ENCODE results near the gene SLC66A1. TPM values are rescaled to one million over a fixed set of nuclear protein-coding genes. Genes with fewer than 3 reads are reported as not detected.
A peak's percentile ranks its signal among the peaks of the same experiment; 100 is the strongest.

The SLC66A1 gene
- total and polyA plus RNA-seq, 3 experiments from 2014 or later = 5.7 to 10.4 (median 8.6) TPM

- Histone ChIP-seq H3K4me1 (ENCODE audit: insufficient read depth, low read length) (no peaks in the 10 kb centered on the region), H3K27me3 (ENCODE audit: insufficient read depth, low read length, poor library complexity, severe bottlenecking) (no peaks in the 10 kb centered on the region), H3K36me3 (ENCODE audit: insufficient read depth, low read length) (peaks cover 22% of the 10 kb centered on the region), H3K9me3 (ENCODE audit: low read length) (no peaks in the 10 kb centered on the region), H3K4me3 (ENCODE audit: low read length) (no peak overlapping the region), H3K27ac (ENCODE audit: low read depth, low read length) (no peak overlapping the region)
- ChIA-PET POLR2A (no interaction called here), CTCF (no interaction called here)
- peaks cover 0 to 10% (median 5%) of the 10 kb centered on the region in 3 donors for H3K4me1 Mint-ChIP-seq
- H3K9me3 Mint-ChIP-seq = no peaks in the 10 kb centered on the region
- H3K4me3 Mint-ChIP-seq = peak overlapping the region in 1 of 7 donors; percentile 11
- H3K27me3 Mint-ChIP-seq = no peaks in the 10 kb centered on the region
- H3K36me3 Mint-ChIP-seq = peaks cover 0 to 48% (median 6%) of the 10 kb centered on the region in 3 donors
- H3K27ac Mint-ChIP-seq = peak overlapping the region in 4 of 8 donors; percentile 16 to 87 (median 69)
- DNase-seq = no peak
These were observed 25.2 kb downstream of the SLC66A1 start for GRCh38 chr1:19337289-19337688.

DNA sequence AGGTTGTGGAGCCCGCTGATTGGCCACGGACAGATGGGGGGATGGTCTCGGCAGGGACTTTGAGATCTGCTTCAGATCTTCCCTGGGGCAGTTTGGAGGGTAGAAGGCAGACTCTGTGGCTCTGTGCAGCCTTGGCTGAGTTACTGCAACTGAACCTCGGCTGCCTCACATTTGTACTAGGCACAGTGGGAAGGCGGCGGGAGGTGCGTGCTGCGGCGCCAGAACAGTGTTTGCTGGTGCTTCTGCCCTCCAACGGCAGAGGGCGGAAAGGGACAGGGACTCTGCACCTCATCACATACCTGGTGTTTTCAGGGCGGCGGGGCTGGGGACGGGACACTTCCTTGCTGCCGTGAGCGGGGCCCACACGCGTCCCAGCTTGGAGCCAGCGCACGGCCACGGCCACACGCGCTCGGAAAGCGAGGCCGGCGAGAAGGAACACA is 26.2 kb downstream of the SLC66A1 start:
- peaks cover 22% of the 10 kb centered on the region for H3K36me3 ChIP-seq (ENCODE audit: insufficient read depth, low read length)
- peaks cover 2 to 14% (median 5%) of the 10 kb centered on the region in 3 donors for H3K4me1 Mint-ChIP-seq

DNA sequence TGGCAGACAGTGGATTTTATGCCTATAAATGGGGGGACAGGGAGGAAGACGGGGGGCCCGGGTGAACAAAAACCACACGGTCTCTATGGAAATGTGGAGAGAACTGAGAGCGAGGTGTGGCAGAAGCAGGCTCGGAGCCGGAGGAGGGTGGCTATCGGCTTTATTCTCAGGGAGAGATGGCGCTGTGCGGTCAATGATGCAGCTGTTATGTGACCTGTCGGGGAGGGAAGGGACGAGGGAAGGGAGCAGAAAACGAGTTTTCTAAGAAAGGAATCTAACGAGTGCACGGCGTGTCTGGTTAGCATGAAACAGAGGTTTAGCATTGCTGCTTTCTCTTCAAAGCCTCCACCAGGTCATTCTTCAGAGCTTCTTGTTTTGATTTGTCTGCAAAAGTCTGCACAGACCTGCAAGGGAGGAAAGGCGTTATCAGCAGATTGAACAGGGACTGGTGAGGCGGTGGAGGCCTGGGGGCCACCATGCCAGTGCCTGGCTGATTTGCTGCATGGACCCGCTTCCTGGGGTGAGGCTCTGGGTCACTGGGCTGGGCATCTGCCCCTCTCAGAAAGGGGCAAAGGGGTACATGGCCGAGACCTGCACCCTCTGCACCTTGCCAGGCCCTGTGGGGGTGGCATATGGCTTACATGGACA is 27.2 kb downstream of the SLC66A1 start:
- CTCF ChIA-PET = no interaction called here
- no peaks in the 10 kb centered on the region for H3K9me3 Mint-ChIP-seq
- Histone ChIP-seq H3K27me3 (ENCODE audit: insufficient read depth, low read length, poor library complexity, severe bottlenecking) (no peaks in the 10 kb centered on the region), H3K4me3 (ENCODE audit: low read length) (no peak overlapping the region), H3K4me1 (ENCODE audit: insufficient read depth, low read length) (no peaks in the 10 kb centered on the region), H3K9me3 (ENCODE audit: low read length) (no peaks in the 10 kb centered on the region), H3K27ac (ENCODE audit: low read depth, low read length) (no peak overlapping the region), H3K36me3 (ENCODE audit: insufficient read depth, low read length) (peaks cover 30% of the 10 kb centered on the region)
- POLR2A ChIA-PET = no interaction called here
- H3K36me3 Mint-ChIP-seq = peaks cover 0 to 67% (median 6%) of the 10 kb centered on the region in 3 donors
- peaks cover 2 to 14% (median 5%) of the 10 kb centered on the region in 3 donors for H3K4me1 Mint-ChIP-seq
- H3K27me3 Mint-ChIP-seq = peaks cover 0 to 1% of the 10 kb centered on the region in 2 donors
- H3K4me3 Mint-ChIP-seq = no peak overlapping the region
- DNase-seq = no peak
- peak overlapping the region in 1 of 8 donors; percentile 43 for H3K27ac Mint-ChIP-seq

More for the DNA sequence above, 26.2 kb downstream of the SLC66A1 start:
- H3K4me3 ChIP-seq (ENCODE audit: low read length) = no peak overlapping the region
- H3K27ac Mint-ChIP-seq = no peak overlapping the region
- ChIA-PET POLR2A (interaction anchor here (0.6 kb wide), 1 partner anchor 146 kb away, joined by 3 read pairs; no protein-coding TSS in a partner anchor), CTCF (no interaction called here)
- no peak overlapping the region for H3K4me3 Mint-ChIP-seq
- no peaks in the 10 kb centered on the region for H3K27me3 ChIP-seq (ENCODE audit: insufficient read depth, low read length, poor library complexity, severe bottlenecking)
- peaks cover 0 to 1% of the 10 kb centered on the region in 2 donors for H3K27me3 Mint-ChIP-seq
- H3K27ac ChIP-seq (ENCODE audit: low read depth, low read length) = no peak overlapping the region
- H3K9me3 Mint-ChIP-seq = no peaks in the 10 kb centered on the region
- no peaks in the 10 kb centered on the region for H3K9me3 ChIP-seq (ENCODE audit: low read length)
- H3K4me1 ChIP-seq (ENCODE audit: insufficient read depth, low read length) = no peaks in the 10 kb centered on the region
- H3K36me3 Mint-ChIP-seq = peaks cover 0 to 57% (median 6%) of the 10 kb centered on the region in 3 donors
- DNase-seq = no peak

DNA sequence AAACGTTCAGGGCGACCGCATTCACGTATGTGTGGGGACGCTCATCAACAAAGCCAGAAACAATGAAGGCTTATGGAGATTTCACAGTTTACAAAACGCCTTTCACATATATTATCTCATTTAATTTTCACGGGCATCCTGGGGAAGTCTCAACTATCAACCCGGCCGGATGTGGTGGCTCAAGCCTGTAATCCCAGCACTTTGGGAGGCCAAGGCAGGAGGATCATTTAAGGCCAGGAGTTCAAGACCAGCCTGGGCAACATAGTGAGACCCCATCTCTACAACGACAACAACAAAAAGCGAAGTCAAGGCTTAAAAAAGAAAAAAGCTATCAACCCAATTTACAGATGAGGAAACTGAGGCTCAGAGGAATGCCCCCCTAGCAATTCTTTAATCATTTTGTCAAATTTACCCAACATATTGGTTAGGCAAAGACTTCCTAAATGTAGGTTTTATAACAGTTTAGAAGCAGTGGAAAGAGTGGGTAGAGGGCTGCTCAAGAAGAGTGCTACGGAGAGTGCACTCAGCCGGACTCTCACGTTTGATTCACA is 28.3 kb downstream of the SLC66A1 start:
- H3K36me3 ChIP-seq (ENCODE audit: insufficient read depth, low read length) = peaks cover 38% of the 10 kb centered on the region
- Mint-ChIP-seq H3K4me3 (peak overlapping the region in 1 of 7 donors; percentile 57), H3K36me3 (peaks cover 0 to 78% (median 6%) of the 10 kb centered on the region in 3 donors), H3K27me3 (peaks cover 0 to 1% of the 10 kb centered on the region in 2 donors), H3K27ac (peak overlapping the region in 3 of 8 donors; percentile 22 to 72 (median 37)), H3K9me3 (no peaks in the 10 kb centered on the region), H3K4me1 (peaks cover 2 to 14% (median 5%) of the 10 kb centered on the region in 3 donors)
- no peaks in the 10 kb centered on the region for H3K9me3 ChIP-seq (ENCODE audit: low read length)
- ChIA-PET POLR2A (no interaction called here), CTCF (interaction anchor here (1.0 to 4.0 kb wide), 3 partner anchors 43 to 320 kb away, joined by 3 to 23 read pairs (median 3); no protein-coding TSS in a partner anchor)
- H3K4me1 ChIP-seq (ENCODE audit: insufficient read depth, low read length) = no peaks in the 10 kb centered on the region
- no peak for DNase-seq
- no peaks in the 10 kb centered on the region for H3K27me3 ChIP-seq (ENCODE audit: insufficient read depth, low read length, poor library complexity, severe bottlenecking)
- no peak overlapping the region for H3K4me3 ChIP-seq (ENCODE audit: low read length)
- no peak overlapping the region for H3K27ac ChIP-seq (ENCODE audit: low read depth, low read length)

DNA sequence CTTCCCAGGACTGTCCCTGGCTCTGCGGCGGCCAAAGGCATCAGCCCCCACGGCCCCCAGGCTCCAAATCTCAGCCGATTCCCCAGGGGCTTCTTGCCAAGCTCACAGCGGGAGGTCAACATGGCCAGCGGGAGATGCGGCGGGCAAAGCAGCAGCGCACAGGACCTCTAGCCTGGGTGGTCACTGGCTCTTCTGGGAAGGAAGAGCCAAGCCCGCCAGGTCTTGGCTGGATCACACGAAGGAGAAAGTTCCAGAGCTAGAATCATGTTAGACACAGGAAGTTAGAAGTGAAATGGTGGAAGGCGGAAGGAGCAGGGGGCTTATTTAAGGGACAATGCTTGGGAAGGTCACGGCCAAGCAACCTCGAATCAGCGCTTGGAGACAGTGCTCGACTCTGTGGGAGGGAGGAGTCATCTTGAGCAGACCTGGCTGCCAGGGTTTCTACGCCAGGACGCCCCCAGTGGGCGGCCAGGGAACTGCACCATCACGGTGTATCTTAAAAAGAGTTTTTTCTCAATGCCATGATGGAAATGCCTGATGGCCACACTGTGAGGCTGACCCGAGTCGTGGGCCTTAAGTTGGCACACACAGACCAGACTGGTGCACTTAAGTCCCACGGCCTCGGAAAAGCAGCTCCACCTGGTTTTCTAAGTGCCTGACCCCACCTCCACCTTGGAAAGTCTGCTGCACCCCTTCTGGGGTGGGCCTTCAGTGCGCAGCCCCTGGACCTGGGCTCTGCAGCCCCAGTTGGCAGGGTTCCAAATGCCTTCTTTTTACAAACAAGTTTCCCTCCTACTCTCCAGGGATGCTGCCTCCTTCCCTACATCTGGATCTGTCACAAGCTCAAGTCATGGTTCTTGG is 29.3 kb downstream of the SLC66A1 start:
- Mint-ChIP-seq H3K27ac (peak overlapping the region; percentile 47 to 93 (median 73)), H3K4me1 (peaks cover 2 to 19% (median 5%) of the 10 kb centered on the region in 3 donors), H3K9me3 (no peaks in the 10 kb centered on the region), H3K27me3 (peaks cover 0 to 1% of the 10 kb centered on the region in 2 donors), H3K36me3 (peaks cover 0 to 84% (median 8%) of the 10 kb centered on the region in 3 donors), H3K4me3 (peak overlapping the region in 1 of 7 donors; percentile 40)
- ChIA-PET CTCF (interaction anchor here (0.9 to 4.0 kb wide), 11 partner anchors 12 to 320 kb away, joined by 3 to 23 read pairs (median 3); no protein-coding TSS in a partner anchor), POLR2A (no interaction called here)
- Histone ChIP-seq H3K36me3 (ENCODE audit: insufficient read depth, low read length) (peaks cover 43% of the 10 kb centered on the region), H3K9me3 (ENCODE audit: low read length) (no peaks in the 10 kb centered on the region), H3K4me3 (ENCODE audit: low read length) (no peak overlapping the region), H3K4me1 (ENCODE audit: insufficient read depth, low read length) (no peaks in the 10 kb centered on the region), H3K27ac (ENCODE audit: low read depth, low read length) (no peak overlapping the region), H3K27me3 (ENCODE audit: insufficient read depth, low read length, poor library complexity, severe bottlenecking) (no peaks in the 10 kb centered on the region)
- DNase-seq = peak; percentile 54 to 75 (median 61)

- Histone ChIP-seq H3K4me3 (ENCODE audit: low read length) (no peak overlapping the region), H3K36me3 (ENCODE audit: insufficient read depth, low read length) (peaks cover 43% of the 10 kb centered on the region), H3K9me3 (ENCODE audit: low read length) (no peaks in the 10 kb centered on the region), H3K27me3 (ENCODE audit: insufficient read depth, low read length, poor library complexity, severe bottlenecking) (no peaks in the 10 kb centered on the region), H3K4me1 (ENCODE audit: insufficient read depth, low read length) (no peaks in the 10 kb centered on the region), H3K27ac (ENCODE audit: low read depth, low read length) (no peak overlapping the region)
- no peak overlapping the region for H3K4me3 Mint-ChIP-seq
- ChIA-PET CTCF (interaction anchor here (0.9 to 4.0 kb wide), 10 partner anchors 13 to 309 kb away, joined by 3 to 23 read pairs (median 4); no protein-coding TSS in a partner anchor), POLR2A (no interaction called here)
- peaks cover 0 to 1% of the 10 kb centered on the region in 2 donors for H3K27me3 Mint-ChIP-seq
- peaks cover 2 to 19% (median 5%) of the 10 kb centered on the region in 3 donors for H3K4me1 Mint-ChIP-seq
- peak overlapping the region in 4 of 8 donors; percentile 13 to 72 (median 69) for H3K27ac Mint-ChIP-seq
- peaks cover 0 to 87% (median 8%) of the 10 kb centered on the region in 3 donors for H3K36me3 Mint-ChIP-seq
- no peak for DNase-seq
- no peaks in the 10 kb centered on the region for H3K9me3 Mint-ChIP-seq
These were observed 30.1 kb downstream of the SLC66A1 start for GRCh38 chr1:19342062-19342750.

DNA sequence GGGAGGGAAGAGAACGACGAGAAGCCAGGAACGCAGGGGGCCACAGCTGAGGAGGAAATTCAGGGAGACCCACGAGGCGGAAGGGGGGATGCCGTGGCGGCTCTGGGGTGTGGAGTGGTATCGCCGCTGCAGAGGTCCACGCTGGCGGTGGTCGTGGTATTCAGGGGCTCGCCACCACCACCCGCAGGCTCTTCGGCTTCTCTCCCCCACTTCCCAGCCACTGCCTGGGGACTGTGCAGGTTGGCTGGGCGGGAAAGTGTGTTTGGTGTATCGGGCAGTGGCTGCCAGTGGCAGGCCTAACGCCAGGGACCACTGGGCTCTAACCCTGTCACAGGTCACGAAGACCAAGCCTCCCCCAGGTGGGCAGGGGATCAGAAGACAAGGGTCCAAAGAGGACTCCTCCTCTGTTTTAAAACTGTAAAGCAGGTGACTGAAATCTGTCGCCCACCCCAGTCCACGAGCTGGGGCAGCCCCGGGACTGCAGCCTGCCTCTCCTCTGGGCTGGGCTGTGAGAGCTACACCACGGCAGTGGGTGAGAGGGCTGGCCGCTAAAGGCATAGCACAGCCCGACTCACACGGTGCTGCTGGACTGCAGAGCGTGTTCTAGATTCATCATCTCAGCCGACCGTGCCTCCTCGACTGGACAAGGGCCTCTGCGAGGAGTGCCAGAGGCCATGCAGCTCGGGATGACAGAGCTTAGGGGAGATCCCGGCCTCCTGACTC is 30.9 kb downstream of the SLC66A1 start:
- Histone ChIP-seq H3K27ac (ENCODE audit: low read depth, low read length) (no peak overlapping the region), H3K4me3 (ENCODE audit: low read length) (no peak overlapping the region), H3K36me3 (ENCODE audit: insufficient read depth, low read length) (peaks cover 43% of the 10 kb centered on the region), H3K4me1 (ENCODE audit: insufficient read depth, low read length) (no peaks in the 10 kb centered on the region), H3K27me3 (ENCODE audit: insufficient read depth, low read length, poor library complexity, severe bottlenecking) (no peaks in the 10 kb centered on the region), H3K9me3 (ENCODE audit: low read length) (no peaks in the 10 kb centered on the region)
- Mint-ChIP-seq H3K4me3 (no peak overlapping the region), H3K27ac (no peak overlapping the region), H3K27me3 (peaks cover 0 to 1% of the 10 kb centered on the region in 2 donors), H3K9me3 (no peaks in the 10 kb centered on the region), H3K4me1 (peaks cover 2 to 19% (median 5%) of the 10 kb centered on the region in 3 donors), H3K36me3 (peaks cover 0 to 88% (median 8%) of the 10 kb centered on the region in 3 donors)
- DNase-seq = no peak
- CTCF ChIA-PET = interaction anchor here (1.3 to 4.0 kb wide), 2 partner anchors 240 to 308 kb away, joined by 5 to 23 read pairs; no protein-coding TSS in a partner anchor
- POLR2A ChIA-PET = no interaction called here

Data from CD8-positive, alpha-beta memory T cell (primary cell).